HG03520 (cell line): Measurements from ENCODE around the gene BST2.
A peak's percentile ranks its signal among the peaks of the same experiment; 100 is the strongest.
"Not testable (repeated sequence)": the region's sequence is repeated elsewhere in the genome, so short reads cannot be mapped to it uniquely, and the experiment has no call there.

Source experiments
- ATAC-seq: cut with Tn5 transposase; IDR thresholded peaks from one replicate; pipeline ENCODE4 v1.9.1; 2021; ENCODE audit warnings: mild to moderate bottlenecking, moderate library complexity; ENCODE audit not compliant: unreplicated experiment

Gene BST2

GRCh38 chr19:17390665-17391370, 14.6 kb downstream of the BST2 start:
- peak; percentile 67 for ATAC-seq

GRCh38 chr19:17389957-17390664, 15.3 kb downstream of the BST2 start:
- no peak for ATAC-seq

- no peak for ATAC-seq
Observed at GRCh38 chr19:17389288-17389687, 16.1 kb downstream of the BST2 start.

- no peak for ATAC-seq
Observed at GRCh38 chr19:17385878-17386611, 19.4 kb downstream of the BST2 start.

GRCh38 chr19:17380426-17381138, 24.8 kb downstream of the BST2 start:
- ATAC-seq, result no peak

GRCh38 chr19:17379221-17379631, 26.2 kb downstream of the BST2 start:
- ATAC-seq, result no peak

GRCh38 chr19:17378271-17378670, 27.2 kb downstream of the BST2 start:
- ATAC-seq, result no peak

- ATAC-seq, result no peak
Observed at GRCh38 chr19:17376935-17377600, 28.4 kb downstream of the BST2 start, which contains the start of gene PLVAP. Gene PLVAP, minus strand, starts transcription at chr19:17377342. Its CDS starts 54 bp downstream, at chr19:17377288.

GRCh38 chr19:17370026-17370587, 35.3 kb downstream of the BST2 start:
- ATAC-seq, result peak; percentile 69

GRCh38 chr19:17365361-17365760, 40.1 kb downstream of the BST2 start:
- ATAC-seq, result no peak

- ATAC-seq, result not testable (repeated sequence)
Observed at GRCh38 chr19:17363852-17364605, 41.4 kb downstream of the BST2 start.

GRCh38 chr19:17359905-17360800, 45.3 kb downstream of the BST2 start:
- no peak for ATAC-seq

- ATAC-seq, result no peak
Observed at GRCh38 chr19:17358395-17358794, 47.0 kb downstream of the BST2 start.

- no peak for ATAC-seq
Observed at GRCh38 chr19:17357724-17358123, 47.7 kb downstream of the BST2 start.

- no peak for ATAC-seq
Observed at GRCh38 chr19:17357078-17357666, 48.3 kb downstream of the BST2 start.

GRCh38 chr19:17353386-17353785, 52.0 kb downstream of the BST2 start:
- ATAC-seq, result no peak
